ENCODE results near the gene TPST2. TPM values are rescaled to one million over a fixed set of nuclear protein-coding genes. Genes with fewer than 3 reads are reported as not detected.

Gene TPST2
- total RNA-seq, 1 donor from 2014 or later = 10.7 TPM

- no peaks in the 10 kb centered on the region for H3K36me3 Mint-ChIP-seq (ENCODE audit: low read depth)
- H3K9me3 Mint-ChIP-seq = no peaks in the 10 kb centered on the region
- no peak overlapping the region for H3K4me3 Mint-ChIP-seq
- DNase-seq (ENCODE audit: low read depth, low spot score) = no peak
- H3K27me3 Mint-ChIP-seq (ENCODE audit: low read depth) = peaks cover 44% of the 10 kb centered on the region
- TF ChIP-seq, protein P1, sequence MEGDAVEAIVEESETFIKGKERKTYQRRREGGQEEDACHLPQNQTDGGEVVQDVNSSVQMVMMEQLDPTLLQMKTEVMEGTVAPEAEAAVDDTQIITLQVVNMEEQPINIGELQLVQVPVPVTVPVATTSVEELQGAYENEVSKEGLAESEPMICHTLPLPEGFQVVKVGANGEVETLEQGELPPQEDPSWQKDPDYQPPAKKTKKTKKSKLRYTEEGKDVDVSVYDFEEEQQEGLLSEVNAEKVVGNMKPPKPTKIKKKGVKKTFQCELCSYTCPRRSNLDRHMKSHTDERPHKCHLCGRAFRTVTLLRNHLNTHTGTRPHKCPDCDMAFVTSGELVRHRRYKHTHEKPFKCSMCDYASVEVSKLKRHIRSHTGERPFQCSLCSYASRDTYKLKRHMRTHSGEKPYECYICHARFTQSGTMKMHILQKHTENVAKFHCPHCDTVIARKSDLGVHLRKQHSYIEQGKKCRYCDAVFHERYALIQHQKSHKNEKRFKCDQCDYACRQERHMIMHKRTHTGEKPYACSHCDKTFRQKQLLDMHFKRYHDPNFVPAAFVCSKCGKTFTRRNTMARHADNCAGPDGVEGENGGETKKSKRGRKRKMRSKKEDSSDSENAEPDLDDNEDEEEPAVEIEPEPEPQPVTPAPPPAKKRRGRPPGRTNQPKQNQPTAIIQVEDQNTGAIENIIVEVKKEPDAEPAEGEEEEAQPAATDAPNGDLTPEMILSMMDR (conservative IDR thresholded peaks at IDR 0.05) = no peak
- peaks cover 6% of the 10 kb centered on the region for H3K4me1 Mint-ChIP-seq
- no peak overlapping the region for H3K27ac Mint-ChIP-seq (ENCODE audit: unreplicated experiment)
Observed at GRCh38 chr22:26620197-26620596, 30.3 kb upstream of the TPST2 start.

- Mint-ChIP-seq H3K27ac (ENCODE audit: unreplicated experiment) (no peak overlapping the region), H3K9me3 (no peaks in the 10 kb centered on the region), H3K36me3 (ENCODE audit: low read depth) (no peaks in the 10 kb centered on the region), H3K4me3 (no peak overlapping the region), H3K27me3 (ENCODE audit: low read depth) (peaks cover 46% of the 10 kb centered on the region), H3K4me1 (peaks cover 7% of the 10 kb centered on the region)
- TF ChIP-seq, protein P1 (conservative IDR thresholded peaks at IDR 0.05) = no peak
- DNase-seq (ENCODE audit: low read depth, low spot score) = no peak
Observed at GRCh38 chr22:26619510-26619909, 29.6 kb upstream of the TPST2 start.

- DNase-seq (ENCODE audit: low read depth, low spot score) = no peak
- TF ChIP-seq, protein P1 (conservative IDR thresholded peaks at IDR 0.05) = no peak
- Mint-ChIP-seq H3K27me3 (ENCODE audit: low read depth) (peaks cover 54% of the 10 kb centered on the region), H3K4me3 (no peak overlapping the region), H3K36me3 (ENCODE audit: low read depth) (no peaks in the 10 kb centered on the region), H3K9me3 (no peaks in the 10 kb centered on the region), H3K27ac (ENCODE audit: unreplicated experiment) (no peak overlapping the region), H3K4me1 (peaks cover 15% of the 10 kb centered on the region)
Observed at GRCh38 chr22:26618455-26618854, 28.5 kb upstream of the TPST2 start.

DNA sequence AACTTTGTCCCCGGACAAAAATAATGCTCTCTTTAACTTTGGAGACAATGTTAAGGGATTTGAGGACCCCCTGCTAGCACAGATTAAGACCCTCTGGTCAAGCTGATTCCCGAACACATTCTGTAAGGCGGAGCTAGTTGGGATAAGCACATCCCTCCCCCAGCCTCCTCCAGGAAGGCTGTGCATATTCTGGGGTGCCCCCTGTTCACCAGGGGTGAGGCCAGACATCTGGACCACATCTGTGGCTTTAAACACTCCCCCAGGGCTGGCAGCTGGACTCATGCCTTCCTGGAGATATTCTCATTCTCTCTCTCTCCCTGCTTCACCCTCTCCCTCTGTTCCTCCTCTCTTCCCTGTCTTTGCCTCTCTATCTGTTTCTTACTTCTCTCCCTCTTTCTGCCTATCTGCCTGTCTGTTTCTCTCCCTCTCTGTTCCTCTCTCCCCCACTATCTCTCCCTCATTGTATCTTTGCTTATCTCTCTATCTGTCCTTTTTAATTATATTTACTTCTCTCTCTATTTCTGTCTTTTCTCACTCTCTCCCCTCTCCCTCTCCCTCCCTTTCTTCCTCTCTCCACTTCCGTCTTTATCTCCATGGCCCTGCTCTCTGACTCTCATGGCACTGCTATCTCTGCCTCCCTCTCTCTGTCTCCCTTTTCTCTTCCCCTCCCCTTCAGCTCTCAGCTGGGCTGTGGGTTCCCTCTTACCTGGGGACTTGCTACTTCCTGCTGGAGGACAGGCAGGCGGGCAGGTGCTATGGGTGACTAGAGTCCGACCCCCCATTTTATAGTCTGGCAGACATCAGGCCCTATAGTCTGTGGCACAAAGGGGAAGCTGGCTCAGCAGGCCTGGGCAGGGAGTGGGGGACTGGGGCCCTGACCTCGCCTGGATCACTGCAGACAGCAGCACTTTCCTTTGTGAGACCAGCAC lies 27.6 kb upstream of the TPST2 start, which contains the start of gene CRYBB1:
CRYBB1 (minus strand) TSS at position 757 of the 929 bp plus-strand sequence. CDS start 1,708 bp downstream, outside the sequence.
- no peak within 1 kb of the TSS for H3K27ac Mint-ChIP-seq (ENCODE audit: unreplicated experiment)
- peaks cover 55% of the 10 kb centered on the region for H3K27me3 Mint-ChIP-seq (ENCODE audit: low read depth)
- DNase-seq (ENCODE audit: low read depth, low spot score) = no peak
- TF ChIP-seq, protein P1 (conservative IDR thresholded peaks at IDR 0.05) = no peak
- peaks cover 15% of the 10 kb centered on the region for H3K4me1 Mint-ChIP-seq
- H3K36me3 Mint-ChIP-seq (ENCODE audit: low read depth) = no peaks in the 10 kb centered on the region
- no peak within 1 kb of the TSS for H3K4me3 Mint-ChIP-seq
- no peaks in the 10 kb centered on the region for H3K9me3 Mint-ChIP-seq

DNA sequence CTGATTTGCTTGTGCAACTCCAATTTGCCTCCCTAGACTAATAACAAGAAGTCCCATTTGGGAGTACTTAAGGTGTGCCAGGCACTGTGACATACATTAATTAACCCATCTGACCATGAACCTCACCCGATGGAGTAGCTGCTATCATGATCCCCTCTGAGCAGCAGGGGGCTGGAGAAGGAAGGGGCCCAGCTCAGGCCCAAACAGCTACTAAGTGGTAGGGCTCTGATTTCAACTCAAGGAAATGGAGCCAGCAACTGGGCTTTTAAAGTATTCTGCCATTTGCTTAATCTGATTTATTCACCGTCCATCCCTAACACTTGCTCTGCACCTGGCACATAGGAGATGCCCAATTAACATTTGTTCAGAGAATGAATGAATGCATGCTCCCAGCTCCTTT lies 26.7 kb upstream of the TPST2 start:
- Mint-ChIP-seq H3K27ac (ENCODE audit: unreplicated experiment) (no peak overlapping the region), H3K36me3 (ENCODE audit: low read depth) (no peaks in the 10 kb centered on the region), H3K9me3 (no peaks in the 10 kb centered on the region), H3K27me3 (ENCODE audit: low read depth) (peaks cover 58% of the 10 kb centered on the region), H3K4me3 (no peak overlapping the region), H3K4me1 (peaks cover 15% of the 10 kb centered on the region)
- TF ChIP-seq, protein P1 (conservative IDR thresholded peaks at IDR 0.05) = no peak
- no peak for DNase-seq (ENCODE audit: low read depth, low spot score)
